AG04450 (cell line): ENCODE data around the gene NR2E1. TPM values are rescaled to one million over a fixed set of nuclear protein-coding genes. Genes with fewer than 3 reads are reported as not detected.

Experiments used
- CTCF ChIA-PET: fragments of 300-600, 350-600 bp; formaldehyde crosslinking; extraction: SDS; loops from one replicate; lab custom pipeline; 2022; ENCODE audit warnings: antibody characterized with exemption, inconsistent platforms; lab: Charles Lee
- POLR2A ChIA-PET: fragments of 350-600 bp; formaldehyde crosslinking; extraction: SDS; loops from one replicate; lab custom pipeline; 2021; ENCODE audit warnings: antibody characterized with exemption, inconsistent platforms; lab: Yijun Ruan, JAX
- DNase-seq: peaks from one replicate; pipeline ENCODE4 v3.0.0-alpha.2; 2011; ENCODE audit warnings: low read depth, low spot score
- H3K27ac ChIP-seq: one replicate; pipeline ENCODE4 v1.5.1; 2012; ENCODE audit warnings: low read depth, low read length, control low read depth
- H3K27me3 ChIP-seq: one replicate; pipeline ENCODE4 v1.6.0; 2012; ENCODE audit warnings: low read length; ENCODE audit not compliant: control insufficient read depth, insufficient read depth
- H3K4me3 ChIP-seq: 2 replicates; pipeline ENCODE4 v1.5.1; 2011; ENCODE audit warnings: mild to moderate bottlenecking, low read depth, low read length, control low read depth
- H3K9me3 ChIP-seq: 2 replicates; pipeline ENCODE4 v1.5.1; 2012; ENCODE audit warnings: low read length; ENCODE audit not compliant: control insufficient read depth, insufficient read depth
- CTCF ChIP-seq: IDR thresholded peaks from 2 replicates; pipeline ENCODE4 v1.5.1; 2011; ENCODE audit warnings: low read depth, low read length, control low read depth, inconsistent platforms
- polyA plus RNA-seq: library from polyadenylated mRNA; depleted of rRNA; stranded (reverse); fragments of >200 nt; gene quantifications from 2 replicates; pipeline ENCODE4 v1.2.3, GENCODE V29; 2011

Gene NR2E1
- polyA plus RNA-seq, 1 experiment = not detected

- CTCF ChIA-PET = no interaction called here
- Histone ChIP-seq H3K27ac (no peak overlapping the region), H3K4me3 (no peak overlapping the region), H3K27me3 (peaks cover 75% of the 10 kb centered on the region), H3K9me3 (peaks cover 14% of the 10 kb centered on the region; the same call in 1 of the 2 replicates)
- no peak for TF ChIP-seq CTCF
- DNase-seq = no peak
- POLR2A ChIA-PET = no interaction called here
Observed at GRCh38 chr6:108176281-108177089, 10.7 kb downstream of the NR2E1 start.

GRCh38 chr6:108179741-108180140 is 13.9 kb downstream of the NR2E1 start:
- Histone ChIP-seq H3K9me3 (peaks cover 9% of the 10 kb centered on the region; the same call in 1 of the 2 replicates), H3K27me3 (peaks cover 49% of the 10 kb centered on the region), H3K4me3 (no peak overlapping the region), H3K27ac (no peak overlapping the region)
- CTCF ChIA-PET = no interaction called here
- no peak for TF ChIP-seq CTCF
- no peak for DNase-seq
- POLR2A ChIA-PET = no interaction called here

- H3K4me3 ChIP-seq = no peak overlapping the region
- H3K27me3 ChIP-seq = peaks cover 44% of the 10 kb centered on the region
- H3K9me3 ChIP-seq = peaks cover 5% of the 10 kb centered on the region; the same call in 1 of the 2 replicates
- POLR2A ChIA-PET = no interaction called here
- CTCF ChIA-PET = no interaction called here
- TF ChIP-seq CTCF = no peak
- DNase-seq = no peak
- no peak overlapping the region for H3K27ac ChIP-seq
Observed at GRCh38 chr6:108180266-108180665, 14.4 kb downstream of the NR2E1 start.

GRCh38 chr6:108180776-108181175 is 15.0 kb downstream of the NR2E1 start:
- TF ChIP-seq CTCF = no peak
- ChIA-PET CTCF (no interaction called here), POLR2A (no interaction called here)
- no peak overlapping the region for H3K4me3 ChIP-seq
- no peak overlapping the region for H3K27ac ChIP-seq
- no peak for DNase-seq
- H3K9me3 ChIP-seq = peaks cover under 1% of the 10 kb centered on the region; the same call in 1 of the 2 replicates
- H3K27me3 ChIP-seq = peaks cover 40% of the 10 kb centered on the region

GRCh38 chr6:108186226-108186625 is 20.4 kb downstream of the NR2E1 start:
- POLR2A ChIA-PET = no interaction called here
- Histone ChIP-seq H3K9me3 (no peaks in the 10 kb centered on the region), H3K27ac (no peak overlapping the region), H3K4me3 (no peak overlapping the region), H3K27me3 (peaks cover 26% of the 10 kb centered on the region)
- no peak for TF ChIP-seq CTCF
- DNase-seq = no peak
- CTCF ChIA-PET = no interaction called here
